GM18870 (cell line): Measurements from ENCODE around the gene PDSS2.
"Not testable (repeated sequence)": the region's sequence is repeated elsewhere in the genome, so short reads cannot be mapped to it uniquely, and the experiment has no call there.

Experiments
- ATAC-seq: cut with Tn5 transposase; IDR thresholded peaks from one replicate; pipeline ENCODE4 v1.9.1; 2021; ENCODE audit warnings: moderate library complexity; ENCODE audit not compliant: unreplicated experiment

The PDSS2 gene

GRCh38 chr6:107186047-107186446, 273.3 kb downstream of the PDSS2 start:
- ATAC-seq: no peak

- ATAC-seq: no peak
Measured at GRCh38 chr6:107185391-107185970, 273.9 kb downstream of the PDSS2 start.

- ATAC-seq: no peak
Measured at GRCh38 chr6:107184435-107184834, 274.9 kb downstream of the PDSS2 start.

- ATAC-seq: no peak
Measured at GRCh38 chr6:107180099-107180498, 279.3 kb downstream of the PDSS2 start.

- no peak for ATAC-seq
Measured at GRCh38 chr6:107179004-107179403, 280.4 kb downstream of the PDSS2 start.

- ATAC-seq: no peak
Measured at GRCh38 chr6:107173779-107174178, 285.6 kb downstream of the PDSS2 start.

- ATAC-seq: no peak
Measured at GRCh38 chr6:107171513-107171912, 287.9 kb downstream of the PDSS2 start.

GRCh38 chr6:107164299-107164698, 295.1 kb downstream of the PDSS2 start:
- not testable (repeated sequence) for ATAC-seq

GRCh38 chr6:107161521-107161920, 297.8 kb downstream of the PDSS2 start:
- no peak for ATAC-seq

- ATAC-seq: no peak
Measured at GRCh38 chr6:107156617-107157016, 302.7 kb downstream of the PDSS2 start.

- no peak for ATAC-seq
Measured at GRCh38 chr6:107154801-107155160, 304.6 kb downstream of the PDSS2 start.

GRCh38 chr6:107154131-107154800, 305.1 kb downstream of the PDSS2 start:
- no peak for ATAC-seq

GRCh38 chr6:107152638-107153430, 306.5 kb downstream of the PDSS2 start:
- no peak for ATAC-seq

GRCh38 chr6:107144666-107145065, 314.7 kb downstream of the PDSS2 start:
- no peak for ATAC-seq

- no peak for ATAC-seq
Measured at GRCh38 chr6:107144014-107144413, 315.4 kb downstream of the PDSS2 start.

- ATAC-seq: no peak
Measured at GRCh38 chr6:107140581-107140980, 318.8 kb downstream of the PDSS2 start.

GRCh38 chr6:107136324-107136723, 323.0 kb downstream of the PDSS2 start:
- ATAC-seq: not testable (repeated sequence)

- ATAC-seq: not testable (repeated sequence)
Measured at GRCh38 chr6:107135048-107135680, 324.2 kb downstream of the PDSS2 start.

- no peak for ATAC-seq
Measured at GRCh38 chr6:107132330-107132954, 326.9 kb downstream of the PDSS2 start.

GRCh38 chr6:107129370-107129925, 329.9 kb downstream of the PDSS2 start:
- ATAC-seq: no peak

GRCh38 chr6:107128577-107128976, 330.8 kb downstream of the PDSS2 start:
- ATAC-seq: no peak
